ENCODE results near the gene ALX3.
A peak's percentile ranks its signal among the peaks of the same experiment; 100 is the strongest.

Gene ALX3

DNA sequence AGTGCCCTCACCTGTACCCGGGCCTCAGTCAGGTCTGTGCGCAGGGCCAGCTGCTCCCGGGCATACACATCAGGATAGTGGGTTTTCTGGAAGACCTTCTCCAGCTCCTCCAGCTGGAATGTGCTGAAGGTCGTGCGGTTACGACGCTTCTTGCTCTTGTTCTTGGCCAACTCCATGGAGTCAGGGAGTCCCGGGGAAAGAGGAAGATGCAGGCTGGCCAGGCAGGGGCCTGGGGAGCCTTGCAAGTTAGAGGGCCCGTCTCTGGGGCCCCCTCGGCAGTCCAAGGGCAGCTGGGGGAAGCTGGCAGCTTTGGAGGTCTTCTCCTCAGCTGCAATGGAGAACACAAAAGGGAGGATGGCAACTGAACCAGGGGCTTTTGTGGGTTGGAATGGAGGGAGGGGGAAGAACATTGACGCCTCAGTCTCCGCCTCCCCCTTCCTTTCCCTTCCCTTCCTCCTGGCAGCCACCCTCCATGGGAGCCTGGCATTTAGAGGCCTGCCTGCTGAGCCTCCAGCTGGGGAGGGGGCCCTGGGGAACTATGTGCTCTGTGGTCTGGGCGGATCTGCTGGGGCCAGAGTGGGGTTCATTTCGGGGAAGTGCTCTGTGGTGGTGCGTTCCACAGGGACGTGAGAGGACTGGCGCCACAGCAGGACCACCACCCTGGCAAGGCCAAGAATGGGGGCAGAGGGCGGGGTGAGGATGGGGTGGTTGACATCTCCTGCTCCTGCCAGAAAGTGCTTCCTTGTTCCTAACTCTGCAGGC is 5.7 kb downstream of the ALX3 start:
- DNase-seq (ENCODE audit: insufficient read length, low spot score) = no peak
- no peak for FAIRE-seq
- TF ChIP-seq, protein P1, sequence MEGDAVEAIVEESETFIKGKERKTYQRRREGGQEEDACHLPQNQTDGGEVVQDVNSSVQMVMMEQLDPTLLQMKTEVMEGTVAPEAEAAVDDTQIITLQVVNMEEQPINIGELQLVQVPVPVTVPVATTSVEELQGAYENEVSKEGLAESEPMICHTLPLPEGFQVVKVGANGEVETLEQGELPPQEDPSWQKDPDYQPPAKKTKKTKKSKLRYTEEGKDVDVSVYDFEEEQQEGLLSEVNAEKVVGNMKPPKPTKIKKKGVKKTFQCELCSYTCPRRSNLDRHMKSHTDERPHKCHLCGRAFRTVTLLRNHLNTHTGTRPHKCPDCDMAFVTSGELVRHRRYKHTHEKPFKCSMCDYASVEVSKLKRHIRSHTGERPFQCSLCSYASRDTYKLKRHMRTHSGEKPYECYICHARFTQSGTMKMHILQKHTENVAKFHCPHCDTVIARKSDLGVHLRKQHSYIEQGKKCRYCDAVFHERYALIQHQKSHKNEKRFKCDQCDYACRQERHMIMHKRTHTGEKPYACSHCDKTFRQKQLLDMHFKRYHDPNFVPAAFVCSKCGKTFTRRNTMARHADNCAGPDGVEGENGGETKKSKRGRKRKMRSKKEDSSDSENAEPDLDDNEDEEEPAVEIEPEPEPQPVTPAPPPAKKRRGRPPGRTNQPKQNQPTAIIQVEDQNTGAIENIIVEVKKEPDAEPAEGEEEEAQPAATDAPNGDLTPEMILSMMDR (IDR thresholded peaks at IDR 0.05; ENCODE audit: insufficient read depth, missing control alignments) = no peak

GRCh38 chr1:110063781-110064180 is 6.7 kb downstream of the ALX3 start:
- TF ChIP-seq, protein P1 (IDR thresholded peaks at IDR 0.05; ENCODE audit: insufficient read depth, missing control alignments) = no peak
- FAIRE-seq = no peak
- no peak for DNase-seq (ENCODE audit: insufficient read length, low spot score)

GRCh38 chr1:110062612-110063011 is 7.9 kb downstream of the ALX3 start:
- no peak for FAIRE-seq
- DNase-seq (ENCODE audit: insufficient read length, low spot score) = no peak
- TF ChIP-seq, protein P1 (IDR thresholded peaks at IDR 0.05; ENCODE audit: insufficient read depth, missing control alignments) = no peak

DNA sequence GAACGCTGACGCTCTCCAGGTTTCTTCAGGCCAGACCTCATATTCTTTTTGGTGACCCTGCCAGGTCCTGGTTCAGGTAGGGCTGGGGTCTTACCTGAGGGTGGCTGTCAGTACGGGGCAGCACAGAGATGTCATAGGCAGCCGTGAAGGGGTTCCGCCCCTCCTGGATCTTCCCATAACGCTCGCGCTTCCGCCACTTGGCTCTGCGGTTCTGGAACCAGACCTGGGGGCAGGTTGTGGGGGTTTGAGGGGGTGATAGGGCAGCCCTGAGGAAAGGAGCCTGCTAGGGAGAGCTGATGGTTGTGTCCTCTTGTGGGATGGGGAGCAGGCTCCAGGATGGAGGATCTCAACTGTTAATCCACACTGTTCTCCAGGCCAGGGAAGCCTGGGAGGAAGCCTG is 9.1 kb downstream of the ALX3 start:
- FAIRE-seq (no peak), DNase-seq (ENCODE audit: insufficient read length, low spot score) (no peak)
- TF ChIP-seq, protein P1 (IDR thresholded peaks at IDR 0.05; ENCODE audit: insufficient read depth, missing control alignments) = no peak

DNA sequence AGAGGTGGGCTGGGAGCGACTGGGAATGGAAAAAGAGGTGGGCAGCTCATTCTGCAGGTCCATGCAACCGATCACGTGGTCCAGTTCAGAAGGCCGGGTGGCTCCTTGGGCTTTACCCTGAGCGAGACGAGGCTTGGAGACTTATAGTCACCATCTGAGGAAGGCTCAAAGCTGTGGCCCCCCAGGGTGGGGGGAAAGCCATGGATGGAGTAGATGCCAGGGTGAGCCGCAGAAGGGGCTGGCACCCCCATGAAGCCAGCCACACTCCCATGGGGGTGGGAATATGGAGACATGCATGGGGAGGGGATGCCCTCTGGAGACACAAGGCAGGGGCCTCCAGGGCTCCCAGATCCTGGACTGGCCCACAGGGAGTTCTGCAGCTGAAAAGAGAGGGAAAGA is 9.8 kb downstream of the ALX3 start:
- TF ChIP-seq, protein P1 (IDR thresholded peaks at IDR 0.05; ENCODE audit: insufficient read depth, missing control alignments) = no peak
- no peak for DNase-seq (ENCODE audit: insufficient read length, low spot score)
- no peak for FAIRE-seq

- no peak for FAIRE-seq
- DNase-seq (ENCODE audit: insufficient read length, low spot score) = no peak
- TF ChIP-seq, protein P1 (IDR thresholded peaks at IDR 0.05; ENCODE audit: insufficient read depth, missing control alignments) = peak; percentile 58
Observed at GRCh38 chr1:110060034-110060661, 10.3 kb downstream of the ALX3 start.

Data from D721Med (cell line).